KMS-11 (cell line): ENCODE results near the gene CCL4.

ENCODE experiments used
- H2AFZ ChIP-seq: fragments of 200-600 bp; sonication (generic); 2 replicates; pipeline ENCODE4 v1.6.1; 2016; ENCODE audit warnings: antibody characterized with exemption, mixed run types, low read depth
- H3K27ac ChIP-seq: fragments of 200-600 bp; sonication (generic); 2 replicates; pipeline ENCODE4 v1.6.1; 2016; ENCODE audit warnings: mild to moderate bottlenecking, mixed run types
- H3K27me3 ChIP-seq: fragments of 200-600 bp; sonication (generic); 2 replicates; pipeline ENCODE4 v1.6.1; 2017; ENCODE audit warnings: mild to moderate bottlenecking, low read depth, mixed run types, moderate library complexity; ENCODE audit not compliant: insufficient read depth
- H3K36me3 ChIP-seq: fragments of 200-600 bp; sonication (generic); 2 replicates; pipeline ENCODE4 v1.6.1; 2017; ENCODE audit warnings: mild to moderate bottlenecking, mixed run types; ENCODE audit not compliant: insufficient read depth
- H3K4me1 ChIP-seq: fragments of 200-600 bp; sonication (generic); 2 replicates; pipeline ENCODE4 v1.6.1; 2016; ENCODE audit warnings: mild to moderate bottlenecking, low read depth, mixed run types; ENCODE audit not compliant: poor library complexity, severe bottlenecking
- H3K4me2 ChIP-seq: fragments of 200-600 bp; sonication (generic); 2 replicates; pipeline ENCODE4 v1.7.0; 2016; ENCODE audit warnings: mild to moderate bottlenecking, mixed run types
- H3K4me3 ChIP-seq: fragments of 200-600 bp; sonication (generic); IDR thresholded peaks from 2 replicates; pipeline ENCODE4 v1.6.1; 2017; ENCODE audit warnings: low read depth, low read length, mixed read lengths; ENCODE audit not compliant: insufficient read depth
- H3K79me2 ChIP-seq: fragments of 200-600 bp; sonication (generic); 2 replicates; pipeline ENCODE4 v1.6.1; 2016; ENCODE audit warnings: low read depth, mixed run types; ENCODE audit not compliant: insufficient read depth
- H3K9ac ChIP-seq: fragments of 200-600 bp; sonication (generic); 2 replicates; pipeline ENCODE4 v1.6.1; 2016; ENCODE audit warnings: mild to moderate bottlenecking, mixed run types
- H4K20me1 ChIP-seq: fragments of 200-600 bp; sonication (generic); 2 replicates; pipeline ENCODE4 v1.6.1; 2016; ENCODE audit warnings: mild to moderate bottlenecking, mixed run types; ENCODE audit not compliant: insufficient read depth
- TF ChIP-seq, protein P1 (sequence below): fragments of 200-600 bp; sonication (generic); conservative IDR thresholded peaks from 2 replicates; pipeline ENCODE4 v1.6.1; 2017; ENCODE audit warnings: low read depth, mild to moderate bottlenecking, antibody characterized with exemption, low read length, moderate library complexity, mixed read lengths

Gene CCL4

DNA sequence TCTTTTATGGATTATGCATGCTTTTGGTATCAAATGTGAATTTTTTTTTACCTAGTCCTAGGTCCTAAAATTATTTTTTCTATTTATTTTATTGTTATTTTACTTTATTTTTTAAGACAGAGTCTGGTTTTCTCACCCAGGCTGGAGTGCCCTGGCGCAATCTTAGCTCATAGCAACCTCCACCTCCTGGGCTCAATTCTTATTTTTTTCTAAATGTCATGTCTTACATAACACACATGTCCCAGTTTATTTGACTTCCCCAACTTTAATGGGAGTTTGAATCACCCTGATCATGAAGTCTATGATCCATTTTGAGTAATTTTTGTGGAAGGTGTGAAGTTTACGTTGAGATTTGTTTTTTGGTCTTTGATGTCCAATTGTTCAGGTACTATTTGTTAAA, 42.8 kb upstream of the CCL4 start:
- H3K9ac ChIP-seq, result no peak overlapping the region
- no peak overlapping the region for H2AFZ ChIP-seq
- no peak overlapping the region for H3K27ac ChIP-seq
- H4K20me1 ChIP-seq, result no peaks in the 10 kb centered on the region
- H3K27me3 ChIP-seq, result no peaks in the 10 kb centered on the region
- H3K79me2 ChIP-seq, result no peaks in the 10 kb centered on the region
- no peak overlapping the region for H3K4me2 ChIP-seq
- no peaks in the 10 kb centered on the region for H3K36me3 ChIP-seq
- no peak overlapping the region for H3K4me3 ChIP-seq
- no peaks in the 10 kb centered on the region for H3K4me1 ChIP-seq
- TF ChIP-seq, protein P1, sequence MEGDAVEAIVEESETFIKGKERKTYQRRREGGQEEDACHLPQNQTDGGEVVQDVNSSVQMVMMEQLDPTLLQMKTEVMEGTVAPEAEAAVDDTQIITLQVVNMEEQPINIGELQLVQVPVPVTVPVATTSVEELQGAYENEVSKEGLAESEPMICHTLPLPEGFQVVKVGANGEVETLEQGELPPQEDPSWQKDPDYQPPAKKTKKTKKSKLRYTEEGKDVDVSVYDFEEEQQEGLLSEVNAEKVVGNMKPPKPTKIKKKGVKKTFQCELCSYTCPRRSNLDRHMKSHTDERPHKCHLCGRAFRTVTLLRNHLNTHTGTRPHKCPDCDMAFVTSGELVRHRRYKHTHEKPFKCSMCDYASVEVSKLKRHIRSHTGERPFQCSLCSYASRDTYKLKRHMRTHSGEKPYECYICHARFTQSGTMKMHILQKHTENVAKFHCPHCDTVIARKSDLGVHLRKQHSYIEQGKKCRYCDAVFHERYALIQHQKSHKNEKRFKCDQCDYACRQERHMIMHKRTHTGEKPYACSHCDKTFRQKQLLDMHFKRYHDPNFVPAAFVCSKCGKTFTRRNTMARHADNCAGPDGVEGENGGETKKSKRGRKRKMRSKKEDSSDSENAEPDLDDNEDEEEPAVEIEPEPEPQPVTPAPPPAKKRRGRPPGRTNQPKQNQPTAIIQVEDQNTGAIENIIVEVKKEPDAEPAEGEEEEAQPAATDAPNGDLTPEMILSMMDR, result no peak

DNA sequence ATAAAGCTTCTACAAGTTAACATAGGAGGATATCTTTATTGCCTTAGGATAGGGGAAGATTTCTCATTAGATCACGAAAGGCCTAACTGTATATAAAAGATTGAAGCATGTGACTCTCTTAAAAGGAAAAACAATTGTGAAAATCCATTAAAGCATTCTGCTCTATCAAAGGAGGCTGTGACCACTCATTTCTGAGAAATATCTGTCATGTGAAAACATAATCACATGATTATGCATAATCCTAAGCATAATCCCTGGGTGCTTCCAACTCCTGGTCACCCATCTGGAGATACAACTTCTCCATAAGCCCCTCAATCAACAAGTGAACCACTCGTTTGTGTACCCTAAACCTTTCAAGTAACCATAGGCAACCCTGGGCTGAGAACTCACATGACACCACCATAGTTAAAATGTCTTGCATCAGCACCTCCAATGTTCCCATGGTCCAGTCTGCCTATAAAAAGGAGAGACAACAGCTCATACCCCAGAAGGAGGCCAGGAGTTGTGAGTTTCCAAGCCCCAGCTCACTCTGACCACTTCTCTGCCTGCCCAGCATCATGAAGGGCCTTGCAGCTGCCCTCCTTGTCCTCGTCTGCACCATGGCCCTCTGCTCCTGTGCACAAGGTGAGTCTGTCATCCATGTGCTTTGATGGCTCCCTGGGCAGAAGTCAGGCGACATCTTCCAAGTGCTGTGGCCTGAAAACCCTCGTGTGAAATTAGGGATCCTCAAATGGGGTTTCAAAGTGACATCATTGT, 39.7 kb upstream of the CCL4 start, which contains the start of gene CCL18:
TSS of gene CCL18 (plus strand) at position 487 of the 756 bp plus-strand sequence. CDS start at position 558, 71 bp downstream.
- H3K79me2 ChIP-seq, result no peaks in the 10 kb centered on the region
- H3K9ac ChIP-seq, result no peak within 1 kb of the TSS
- H3K27me3 ChIP-seq, result no peaks in the 10 kb centered on the region
- no peak within 1 kb of the TSS for H3K27ac ChIP-seq
- no peak within 1 kb of the TSS for H3K4me3 ChIP-seq
- H3K4me2 ChIP-seq, result no peak within 1 kb of the TSS
- H3K4me1 ChIP-seq, result no peaks in the 10 kb centered on the region
- no peaks in the 10 kb centered on the region for H4K20me1 ChIP-seq
- no peak within 1 kb of the TSS for H2AFZ ChIP-seq
- TF ChIP-seq, protein P1, result no peak
- no peaks in the 10 kb centered on the region for H3K36me3 ChIP-seq

DNA sequence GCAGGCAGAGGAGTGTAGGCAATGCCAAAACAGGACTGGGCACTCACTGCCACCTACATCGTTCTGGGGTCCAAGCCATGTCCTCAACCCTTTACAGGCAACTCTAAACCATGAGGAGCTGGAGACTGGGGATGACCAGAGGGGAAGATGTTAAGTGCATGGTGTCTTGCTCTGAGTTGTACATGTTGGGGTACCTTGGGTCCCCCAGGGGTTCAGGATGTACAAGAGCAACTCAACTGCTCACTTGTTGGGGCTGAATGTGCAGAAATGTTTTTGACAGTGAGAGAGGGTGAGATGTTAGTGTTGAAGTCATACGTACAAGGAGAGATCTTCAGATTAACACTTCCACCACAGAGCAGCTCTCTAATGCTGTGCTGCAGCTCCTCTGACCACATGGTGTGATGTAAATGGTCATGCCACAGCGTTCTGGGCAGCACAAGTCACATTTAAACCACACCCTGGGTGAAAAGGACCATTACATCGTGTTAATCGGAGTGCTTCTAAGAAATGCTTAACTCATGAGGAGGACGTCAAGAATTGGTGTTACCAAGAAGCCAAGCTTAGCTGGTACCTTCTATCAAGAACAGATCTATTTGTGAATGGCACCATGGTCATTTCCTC, 37.2 kb upstream of the CCL4 start:
- no peak overlapping the region for H3K4me2 ChIP-seq
- TF ChIP-seq, protein P1, result no peak
- H3K4me1 ChIP-seq, result no peaks in the 10 kb centered on the region
- no peak overlapping the region for H3K27ac ChIP-seq
- H2AFZ ChIP-seq, result no peak overlapping the region
- H3K79me2 ChIP-seq, result no peaks in the 10 kb centered on the region
- H3K4me3 ChIP-seq, result no peak overlapping the region
- no peak overlapping the region for H3K9ac ChIP-seq
- no peaks in the 10 kb centered on the region for H3K27me3 ChIP-seq
- H3K36me3 ChIP-seq, result no peaks in the 10 kb centered on the region
- H4K20me1 ChIP-seq, result no peaks in the 10 kb centered on the region

DNA sequence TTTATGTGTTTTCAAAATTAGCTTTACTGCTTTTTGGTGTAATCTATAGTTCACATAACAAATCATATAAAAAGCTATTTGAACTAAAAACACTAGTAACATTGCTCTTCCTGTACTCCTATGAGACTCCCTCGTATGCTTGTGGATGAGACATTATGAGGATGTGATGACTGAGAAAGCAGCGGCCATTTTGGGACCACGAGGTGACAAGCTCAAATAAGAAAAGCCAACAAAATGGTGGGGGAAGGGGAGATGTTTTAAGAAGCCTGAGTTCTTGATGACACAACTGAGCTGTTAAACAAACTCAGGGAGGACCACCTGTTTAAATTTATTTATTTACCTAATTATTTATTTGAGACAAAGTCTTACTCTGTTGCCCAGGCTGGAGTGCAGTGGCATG, 35.1 kb upstream of the CCL4 start:
- TF ChIP-seq, protein P1, result no peak
- no peaks in the 10 kb centered on the region for H4K20me1 ChIP-seq
- no peak overlapping the region for H3K4me2 ChIP-seq
- no peak overlapping the region for H2AFZ ChIP-seq
- no peaks in the 10 kb centered on the region for H3K79me2 ChIP-seq
- no peak overlapping the region for H3K27ac ChIP-seq
- H3K36me3 ChIP-seq, result no peaks in the 10 kb centered on the region
- H3K4me1 ChIP-seq, result no peaks in the 10 kb centered on the region
- no peak overlapping the region for H3K4me3 ChIP-seq
- H3K9ac ChIP-seq, result no peak overlapping the region
- no peaks in the 10 kb centered on the region for H3K27me3 ChIP-seq
